ENCODE results near the gene RAB3D.
A peak's percentile ranks its signal among the peaks of the same experiment; 100 is the strongest.

DNA sequence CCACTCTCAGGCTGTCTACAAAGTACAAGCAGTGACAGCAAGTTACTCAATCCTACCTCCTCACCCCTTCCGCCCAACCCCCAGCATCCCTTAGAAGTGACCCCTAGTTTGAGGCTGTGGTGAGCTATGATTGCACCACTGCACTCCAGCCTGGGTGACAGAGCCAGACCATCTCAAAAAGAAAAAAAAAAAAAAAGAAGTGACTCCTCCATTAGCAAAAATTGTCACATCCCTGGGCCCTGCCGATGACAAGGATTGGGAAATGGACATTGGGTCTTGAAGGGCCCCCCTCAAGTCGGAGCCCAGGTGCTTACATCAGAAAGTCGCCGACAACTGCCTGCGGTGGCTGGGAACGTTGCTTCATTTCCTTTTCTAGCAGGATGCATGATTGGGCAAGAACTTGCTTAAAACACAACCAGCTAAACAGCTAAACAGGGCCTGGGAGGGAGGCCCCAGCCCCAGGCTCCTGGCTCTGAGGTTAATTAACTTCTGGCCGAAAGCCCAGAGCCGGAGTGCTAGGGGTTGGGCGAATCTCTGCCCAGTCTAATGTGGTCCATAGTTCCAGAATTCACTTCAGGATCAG lies 15.3 kb downstream of the RAB3D start:
- TF ChIP-seq TAF1 (IDR thresholded peaks at IDR 0.05; ENCODE audit: borderline replicate concordance, insufficient read depth, low read length) (peak; percentile 44; the same call in 1 of the 2 replicates), POLR2AphosphoS5 (IDR thresholded peaks at IDR 0.05; ENCODE audit: low read depth, low read length) (peak; percentile 43; the same call in 1 of the 2 replicates), SIN3A (IDR thresholded peaks at IDR 0.05; ENCODE audit: borderline replicate concordance, insufficient read depth, low read length) (0 out of 2 replicates have a peak, but pooled peaks have one; percentile 70), FOXP2 (optimal IDR thresholded peaks at IDR 0.05; ENCODE audit: borderline replicate concordance, extremely low read depth, extremely low read length, insufficient read depth) (peak; percentile 85)
- TF ChIP-seq, protein P1, sequence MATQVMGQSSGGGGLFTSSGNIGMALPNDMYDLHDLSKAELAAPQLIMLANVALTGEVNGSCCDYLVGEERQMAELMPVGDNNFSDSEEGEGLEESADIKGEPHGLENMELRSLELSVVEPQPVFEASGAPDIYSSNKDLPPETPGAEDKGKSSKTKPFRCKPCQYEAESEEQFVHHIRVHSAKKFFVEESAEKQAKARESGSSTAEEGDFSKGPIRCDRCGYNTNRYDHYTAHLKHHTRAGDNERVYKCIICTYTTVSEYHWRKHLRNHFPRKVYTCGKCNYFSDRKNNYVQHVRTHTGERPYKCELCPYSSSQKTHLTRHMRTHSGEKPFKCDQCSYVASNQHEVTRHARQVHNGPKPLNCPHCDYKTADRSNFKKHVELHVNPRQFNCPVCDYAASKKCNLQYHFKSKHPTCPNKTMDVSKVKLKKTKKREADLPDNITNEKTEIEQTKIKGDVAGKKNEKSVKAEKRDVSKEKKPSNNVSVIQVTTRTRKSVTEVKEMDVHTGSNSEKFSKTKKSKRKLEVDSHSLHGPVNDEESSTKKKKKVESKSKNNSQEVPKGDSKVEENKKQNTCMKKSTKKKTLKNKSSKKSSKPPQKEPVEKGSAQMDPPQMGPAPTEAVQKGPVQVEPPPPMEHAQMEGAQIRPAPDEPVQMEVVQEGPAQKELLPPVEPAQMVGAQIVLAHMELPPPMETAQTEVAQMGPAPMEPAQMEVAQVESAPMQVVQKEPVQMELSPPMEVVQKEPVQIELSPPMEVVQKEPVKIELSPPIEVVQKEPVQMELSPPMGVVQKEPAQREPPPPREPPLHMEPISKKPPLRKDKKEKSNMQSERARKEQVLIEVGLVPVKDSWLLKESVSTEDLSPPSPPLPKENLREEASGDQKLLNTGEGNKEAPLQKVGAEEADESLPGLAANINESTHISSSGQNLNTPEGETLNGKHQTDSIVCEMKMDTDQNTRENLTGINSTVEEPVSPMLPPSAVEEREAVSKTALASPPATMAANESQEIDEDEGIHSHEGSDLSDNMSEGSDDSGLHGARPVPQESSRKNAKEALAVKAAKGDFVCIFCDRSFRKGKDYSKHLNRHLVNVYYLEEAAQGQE (IDR thresholded peaks at IDR 0.05; ENCODE audit: insufficient read depth in 1 of 2, low read depth in 2 of 2, low read length in 2 of 2), result peak in 1 of 2 experiments; percentile 71; a peak in 2 of 4 replicates
